NCI-H345 (cell line): ENCODE data around the gene LPIN3.
"Not testable (repeated sequence)": the region's sequence is repeated elsewhere in the genome, so short reads cannot be mapped to it uniquely, and the experiment has no call there.

Experiments
- DNase-seq: peaks from one replicate; lab custom pipeline; 2025; lab: John Stamatoyannopoulos, UW

Gene LPIN3

DNA sequence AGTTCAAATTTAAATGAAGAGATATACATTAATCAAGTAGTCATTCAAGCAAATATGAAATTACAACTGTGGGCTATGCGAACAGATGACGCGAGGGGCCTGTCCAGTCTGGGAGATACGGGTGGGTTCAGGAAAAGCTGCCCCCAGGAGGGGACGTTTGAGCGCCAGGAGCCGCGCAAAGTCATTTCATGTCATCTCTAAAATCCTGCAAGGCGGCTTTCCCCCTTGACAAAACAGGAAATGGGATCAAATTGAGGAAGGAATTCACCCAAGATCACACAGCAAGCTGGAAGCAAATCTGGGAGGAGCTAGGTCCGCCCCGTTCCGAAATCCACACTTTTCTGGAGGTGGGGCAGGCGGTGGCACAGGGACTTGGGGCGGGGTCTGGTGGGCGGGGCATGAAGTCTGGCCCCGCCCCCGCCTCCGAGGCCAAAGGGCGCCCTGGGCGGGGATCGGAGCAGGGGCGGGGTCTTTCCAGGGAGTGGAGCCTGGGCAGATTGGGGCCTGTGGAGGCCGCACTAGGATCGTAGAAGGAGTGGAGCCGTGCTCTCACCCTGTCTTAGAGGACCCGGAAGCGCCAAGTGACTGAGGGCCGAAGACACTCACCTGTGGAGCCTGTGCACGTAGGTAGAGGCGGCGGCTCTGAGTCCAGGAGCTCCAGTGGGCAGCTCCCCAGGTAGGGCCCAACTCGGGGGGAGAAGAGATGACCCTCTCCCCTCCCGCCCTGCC lies at the start of gene LPIN3:
LPIN3 (plus strand) TSS at position 495 of the 729 bp plus-strand sequence. CDS start 4,983 bp downstream, outside the sequence.
- DNase-seq: peak; percentile 59

GRCh38 chr20:41293269-41294037 lies 47.2 kb upstream of the LPIN3 start:
- no peak for DNase-seq

DNA sequence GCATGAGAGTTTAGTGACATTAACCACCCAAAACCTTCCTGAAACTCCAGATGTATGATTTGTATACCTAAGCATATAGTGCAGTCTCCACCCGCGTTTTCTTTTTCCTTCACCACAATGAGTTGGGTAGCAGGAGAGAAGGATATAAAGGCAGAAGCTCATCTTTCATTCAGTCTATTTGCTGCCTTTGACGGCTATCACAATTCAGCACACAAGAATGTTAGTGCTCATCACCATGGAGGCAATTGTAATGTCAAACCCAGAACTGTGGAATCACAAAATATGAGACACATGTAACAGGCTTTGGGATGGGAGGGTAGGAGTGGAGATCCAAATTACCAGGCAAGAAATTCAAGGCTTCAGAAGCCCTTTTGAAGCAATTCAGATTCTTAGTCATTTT lies 40.7 kb upstream of the LPIN3 start:
- DNase-seq: no peak

DNA sequence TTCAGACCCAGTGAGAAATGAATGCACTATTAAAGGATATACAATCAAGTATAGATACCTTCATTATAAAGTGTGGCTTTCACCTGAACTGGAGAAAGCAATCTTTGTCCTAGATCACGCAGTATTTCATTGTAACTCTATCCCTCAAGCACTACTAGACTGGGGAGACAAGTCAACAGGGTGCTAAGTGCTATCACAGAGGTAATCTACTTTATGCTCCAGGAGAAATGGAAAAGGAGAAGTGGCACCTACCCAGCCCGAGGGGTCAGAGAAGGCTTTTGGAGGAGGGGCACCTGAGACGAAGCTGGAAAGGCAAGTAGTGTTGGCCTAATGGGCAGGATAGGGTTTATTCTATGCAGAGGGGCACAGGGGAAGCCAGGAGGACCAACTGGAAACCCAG lies 40.2 kb upstream of the LPIN3 start:
- DNase-seq: peak; percentile 20

DNA sequence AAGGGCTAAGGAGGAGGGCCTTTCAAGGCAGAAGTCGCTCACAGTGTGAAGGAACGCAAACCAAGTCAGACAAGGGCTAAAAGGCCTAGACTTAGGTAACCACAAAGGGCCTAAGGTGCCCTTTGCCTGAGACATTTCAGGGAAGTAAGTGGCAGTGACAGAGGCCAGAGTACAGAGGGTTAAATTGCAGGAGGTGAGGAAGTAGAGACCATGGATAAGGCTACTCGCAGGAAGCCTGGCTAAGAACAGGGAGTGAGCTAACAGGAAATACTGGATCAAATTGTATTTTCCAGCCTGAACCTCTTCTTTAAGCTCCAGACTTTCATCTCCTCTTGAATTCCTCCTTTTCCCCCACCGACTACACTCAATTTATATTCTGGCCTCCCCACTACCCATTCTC lies 39.7 kb upstream of the LPIN3 start:
- DNase-seq: no peak

GRCh38 chr20:41304002-41304401 lies 36.6 kb upstream of the LPIN3 start:
- DNase-seq: no peak

DNA sequence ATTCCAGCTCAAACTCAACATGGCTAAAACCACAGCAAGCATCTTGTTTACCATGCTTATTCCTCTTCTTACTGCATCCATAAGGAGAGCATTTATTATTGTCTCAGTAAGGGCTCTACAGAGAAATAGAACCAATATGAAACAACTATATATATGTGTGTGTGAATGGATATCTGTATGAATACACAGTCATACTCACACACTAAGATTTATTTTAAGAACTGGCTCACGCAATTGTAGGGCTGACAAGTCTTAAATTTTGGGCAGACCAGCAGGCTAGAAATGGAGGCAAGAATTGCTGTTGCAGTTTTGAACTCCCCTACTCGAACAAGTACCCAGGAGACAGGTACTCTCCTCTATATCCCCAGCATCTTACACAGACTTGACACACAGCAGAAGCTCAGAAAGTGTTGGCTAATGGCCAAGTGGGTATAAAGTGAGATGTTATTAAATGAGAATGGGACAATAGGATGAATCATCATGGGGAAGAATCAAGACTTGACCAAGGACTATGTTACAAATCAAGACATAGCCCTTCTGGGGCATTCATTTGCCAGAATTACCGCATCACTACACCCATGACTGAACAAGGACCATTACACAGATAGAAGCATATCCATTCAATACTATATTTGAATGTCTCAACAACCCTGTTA lies 36.1 kb upstream of the LPIN3 start:
- DNase-seq: no peak

DNA sequence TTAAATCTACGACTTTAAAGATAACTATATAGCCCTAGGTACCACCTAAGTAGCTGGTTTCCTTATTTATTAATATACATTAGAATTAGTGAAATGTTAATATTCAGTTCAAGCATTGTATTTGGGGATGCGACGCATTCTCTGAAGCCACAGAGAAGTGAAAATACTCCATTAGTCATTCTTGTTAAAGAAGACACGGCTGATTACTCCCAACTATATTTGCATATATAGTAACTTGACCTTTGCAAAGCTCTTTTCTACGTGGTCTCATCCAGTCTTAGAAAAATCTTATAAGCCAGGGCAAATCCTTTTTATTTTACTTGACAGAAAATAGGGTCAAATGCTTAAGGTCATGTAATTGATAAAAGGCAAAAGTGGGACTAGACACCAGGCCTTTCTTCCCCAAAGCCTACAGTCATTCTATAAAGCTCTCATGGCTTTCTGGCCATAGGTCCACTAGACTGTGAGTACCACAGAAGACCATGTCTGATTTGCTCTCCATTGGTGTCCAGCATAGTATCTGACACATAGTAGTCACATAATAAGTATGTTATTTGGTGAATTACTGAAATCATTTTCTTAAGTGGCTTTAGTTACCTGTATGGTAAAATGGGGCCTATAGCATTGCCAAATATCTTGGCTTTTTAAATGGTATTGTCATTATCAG lies 34.4 kb upstream of the LPIN3 start:
- no peak for DNase-seq

DNA sequence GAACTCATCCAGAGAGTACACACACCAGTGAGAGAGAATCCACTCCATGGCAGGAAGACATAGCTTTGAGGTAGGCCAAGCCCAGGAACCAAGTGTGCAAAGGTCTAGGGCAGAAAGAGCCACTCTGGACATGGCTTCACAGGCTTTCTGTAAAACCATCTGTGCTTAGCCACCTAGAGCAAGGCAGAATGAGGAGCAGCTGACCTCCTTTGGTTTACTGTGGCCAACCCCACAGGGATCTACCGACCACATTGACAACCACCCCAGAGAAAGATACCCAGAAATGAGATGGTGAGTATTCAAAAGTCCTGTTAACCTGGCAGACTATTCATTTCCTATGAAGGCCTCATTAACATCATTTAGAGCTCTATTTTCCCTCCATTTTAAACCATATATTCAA lies 33.6 kb upstream of the LPIN3 start:
- DNase-seq: no peak

GRCh38 chr20:41308290-41308711 lies 32.3 kb upstream of the LPIN3 start:
- no peak for DNase-seq

- no peak for DNase-seq
Observed at GRCh38 chr20:41308726-41309413, 31.8 kb upstream of the LPIN3 start.

GRCh38 chr20:41309817-41310216 lies 30.8 kb upstream of the LPIN3 start:
- DNase-seq: no peak

DNA sequence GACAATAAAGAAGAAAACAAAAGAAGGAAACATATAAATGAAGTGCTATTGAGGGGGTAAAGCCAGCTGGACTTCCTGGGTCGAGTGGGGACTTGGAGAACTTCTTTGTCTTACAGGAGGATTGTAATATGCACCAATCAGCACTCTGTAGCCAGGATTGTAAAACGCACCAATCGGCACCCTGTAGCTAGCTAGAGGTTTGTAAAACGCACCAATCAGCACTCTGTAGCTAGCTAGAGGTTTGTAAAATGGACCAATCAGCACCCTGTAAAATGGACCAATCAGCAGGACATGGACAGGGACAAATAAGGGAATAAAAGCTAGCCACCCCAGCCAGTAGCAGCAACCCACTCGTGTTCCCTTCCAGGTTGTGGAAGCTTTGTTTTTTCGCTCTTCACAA lies 28.6 kb upstream of the LPIN3 start:
- DNase-seq: not testable (repeated sequence)

- DNase-seq: no peak
Observed at GRCh38 chr20:41314386-41314785, 26.2 kb upstream of the LPIN3 start.

DNA sequence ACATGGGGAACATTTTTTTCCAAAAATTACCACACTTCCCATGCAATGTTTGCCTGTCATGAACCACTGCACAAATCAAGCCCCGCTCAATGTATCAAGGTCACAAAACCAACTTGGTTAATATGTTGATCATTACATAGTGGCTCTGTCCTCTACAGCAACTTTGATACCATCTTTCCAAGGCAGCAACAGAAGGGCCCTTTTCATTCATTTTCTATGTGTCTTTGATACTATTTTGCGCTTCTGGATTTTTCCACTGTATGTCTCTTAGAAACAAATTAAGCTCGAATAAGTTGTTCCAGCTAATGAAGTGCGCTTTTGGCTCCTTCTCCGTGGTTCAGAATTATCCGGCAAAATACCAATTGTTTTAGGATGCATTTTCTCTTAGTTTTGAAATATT lies 24.6 kb upstream of the LPIN3 start:
- DNase-seq: no peak

DNA sequence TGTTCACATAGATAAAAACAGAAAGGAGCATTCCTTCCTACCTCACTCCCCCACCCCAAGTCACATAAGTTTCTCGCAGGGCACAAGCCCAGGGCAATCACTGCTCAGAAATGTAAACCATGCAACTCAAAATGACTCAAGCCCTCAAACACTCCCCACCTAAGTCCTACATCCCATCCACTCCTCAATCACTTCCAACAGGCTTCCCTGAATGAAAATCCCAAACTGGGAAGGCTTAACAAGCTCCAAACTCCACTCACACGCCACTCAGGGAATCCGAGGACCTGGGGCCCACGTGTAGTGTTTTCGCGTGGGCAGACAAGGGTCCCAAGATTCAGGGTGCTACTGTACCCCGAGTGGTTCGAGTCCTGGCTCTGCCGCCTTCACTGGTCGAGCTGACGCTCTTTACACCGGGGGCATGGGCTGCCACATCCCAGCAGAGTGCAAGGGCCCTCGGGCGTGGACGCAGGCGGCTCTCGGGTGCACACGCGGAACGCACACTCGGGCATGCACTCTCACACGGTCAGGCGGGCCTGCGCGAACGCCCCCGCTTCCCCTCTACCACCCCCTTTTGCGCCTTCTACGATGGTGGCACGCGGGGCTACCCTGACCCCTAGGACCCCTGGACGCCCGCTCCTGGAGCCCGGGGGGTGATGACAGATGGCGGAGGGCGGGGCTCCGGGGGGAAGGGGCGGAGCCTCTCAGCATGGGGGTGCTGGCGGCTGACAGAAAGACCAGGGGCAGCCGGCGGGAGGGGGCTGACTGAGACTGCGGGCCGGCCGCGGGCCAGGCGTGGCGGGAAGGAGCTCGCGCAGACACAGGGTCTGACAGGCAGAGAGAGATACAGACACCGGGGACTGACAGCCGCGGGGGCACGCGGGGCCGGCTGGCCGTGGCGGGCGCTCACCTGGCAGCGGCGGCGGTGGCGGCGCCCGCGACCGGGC lies 23.7 kb upstream of the LPIN3 start:
- DNase-seq: peak; percentile 66

DNA sequence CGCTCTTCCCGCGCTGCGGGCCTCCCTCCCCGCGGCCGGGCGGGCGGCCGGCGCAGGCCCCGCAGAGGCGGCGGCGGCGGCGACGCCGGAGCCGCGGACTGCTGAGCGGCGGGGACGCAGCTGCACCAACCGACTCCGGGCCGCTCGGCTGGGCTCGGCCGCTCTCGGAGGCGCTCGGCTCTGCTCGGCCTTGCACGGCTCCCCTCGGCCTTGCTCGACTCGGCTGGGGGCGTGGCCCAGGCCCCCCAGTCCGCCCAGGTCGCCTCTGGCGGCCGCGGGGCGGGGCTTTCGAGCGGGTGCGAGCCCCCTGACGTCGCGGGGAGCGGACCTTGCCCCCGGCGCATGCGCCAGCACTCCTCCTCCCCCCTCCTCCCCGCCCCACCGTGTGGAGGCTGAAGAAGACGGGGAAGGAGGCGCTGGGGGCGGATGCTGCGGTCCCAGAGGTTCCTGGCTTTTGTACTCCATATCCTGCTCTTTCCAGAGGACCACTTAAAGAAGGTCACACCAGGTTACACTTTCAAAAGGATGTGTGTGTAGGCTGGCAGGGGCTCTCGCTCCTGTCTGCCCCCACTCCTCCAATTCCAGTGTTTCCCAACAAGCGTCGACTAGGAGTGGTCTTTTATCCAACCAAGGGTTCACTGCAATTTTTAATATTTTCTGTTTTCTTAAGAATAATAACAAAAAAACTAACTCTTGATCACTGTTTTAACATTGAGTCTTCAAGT lies 22.9 kb upstream of the LPIN3 start, which contains the start of gene ZHX3:
ZHX3 (minus strand) TSS at position 186 of the 725 bp plus-strand sequence. CDS start 112,815 bp downstream, outside the sequence.
- DNase-seq: peak; percentile 99

- DNase-seq: no peak
Observed at GRCh38 chr20:41318271-41318649, 22.4 kb upstream of the LPIN3 start.

DNA sequence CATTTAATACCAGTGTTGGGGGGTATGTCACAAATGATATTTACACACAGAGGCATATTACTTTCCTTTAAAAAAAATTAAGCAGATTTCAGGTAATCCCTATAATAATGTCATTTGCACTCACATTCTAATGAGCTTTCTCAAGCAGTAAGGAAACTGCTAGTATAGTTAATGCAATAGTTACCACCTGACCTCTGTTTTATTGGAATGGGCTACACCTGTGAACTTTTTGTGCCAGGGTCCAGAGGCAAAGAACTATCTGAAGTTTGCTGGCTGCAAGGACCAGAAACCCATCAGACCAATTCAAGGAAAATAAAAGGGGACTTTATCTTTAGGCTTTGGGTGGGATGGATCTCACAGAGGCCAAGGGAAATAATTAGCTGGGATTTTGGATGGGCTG lies 20.2 kb upstream of the LPIN3 start:
- DNase-seq: no peak

DNA sequence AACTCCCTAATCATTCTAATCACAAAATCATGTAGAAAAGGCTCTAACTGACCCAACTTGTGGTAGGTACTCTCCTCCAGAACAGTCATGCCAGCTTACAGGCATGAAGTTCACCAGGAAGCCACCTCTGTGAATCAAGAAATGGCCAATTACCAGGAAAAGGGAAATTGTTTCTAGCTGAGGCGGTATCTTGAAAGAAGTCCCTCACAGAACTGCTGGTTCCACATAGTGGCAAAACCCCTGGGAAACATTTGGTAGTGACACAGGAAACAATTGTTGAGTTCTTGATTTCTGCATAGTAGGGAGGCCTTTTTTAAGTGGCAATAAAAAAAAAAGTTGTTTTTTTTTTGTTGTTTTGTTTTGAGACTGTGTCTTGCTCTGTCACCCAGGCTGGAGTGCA lies 19.6 kb upstream of the LPIN3 start:
- DNase-seq: no peak
